Activated naive CD8-positive, alpha-beta T cell treated with anti-CD3 and anti-CD28 coated beads, Interleukin-2, amount 50 U/mL, for 24 hours (primary cell): ENCODE results near the gene SPINT1.

Experiments used
- ATAC-seq: fragments of 150-1000 bp; cut with Tn5 transposase; one replicate; pipeline ENCODE4 v1.10.0; 2021
- DNase-seq: peaks from one replicate; pipeline ENCODE4 v3.0.0; 2021
- H3K27ac Mint-ChIP-seq: one replicate; pipeline ENCODE4 v1.8.0; 2021; ENCODE audit warnings: mild to moderate bottlenecking, mixed read lengths
- H3K27me3 Mint-ChIP-seq: one replicate; pipeline ENCODE4 v1.8.0; 2021; ENCODE audit warnings: mixed read lengths
- H3K36me3 Mint-ChIP-seq: one replicate; pipeline ENCODE4 v1.8.0; 2021; ENCODE audit warnings: low read depth, mixed read lengths
- H3K4me1 Mint-ChIP-seq: one replicate; pipeline ENCODE4 v1.8.0; 2021; ENCODE audit warnings: mixed read lengths
- H3K4me3 Mint-ChIP-seq: one replicate; pipeline ENCODE4 v1.8.0; 2021; ENCODE audit warnings: mild to moderate bottlenecking, moderate library complexity, mixed read lengths
- H3K9me3 Mint-ChIP-seq: one replicate; pipeline ENCODE4 v1.8.0; 2021; ENCODE audit warnings: mixed read lengths

The SPINT1 gene

DNA sequence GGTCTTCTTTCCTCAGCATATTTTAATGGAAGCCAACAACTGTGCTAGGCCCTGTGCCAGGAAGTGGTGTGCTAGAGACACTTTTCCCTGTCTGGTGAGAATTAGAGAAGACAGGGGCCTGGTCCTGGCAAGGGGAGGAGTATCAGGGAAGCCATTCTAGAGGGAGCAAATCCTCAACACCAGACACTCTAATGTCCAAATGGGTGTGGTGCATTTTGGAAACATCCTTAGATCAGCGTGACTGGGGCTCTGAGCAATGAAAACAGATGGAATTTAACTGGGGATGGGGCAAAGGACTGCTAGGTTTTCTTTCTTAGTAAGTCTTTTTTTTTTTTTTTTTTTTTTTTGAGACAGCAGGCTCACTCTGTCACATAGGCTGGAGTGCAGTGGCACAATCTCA, 42.7 kb downstream of the SPINT1 start:
- H3K9me3 Mint-ChIP-seq: no peaks in the 10 kb centered on the region
- H3K27me3 Mint-ChIP-seq: peaks cover 1% of the 10 kb centered on the region
- no peak overlapping the region for H3K27ac Mint-ChIP-seq
- H3K36me3 Mint-ChIP-seq: no peaks in the 10 kb centered on the region
- ATAC-seq: no peak
- peaks cover 15% of the 10 kb centered on the region for H3K4me1 Mint-ChIP-seq
- H3K4me3 Mint-ChIP-seq: no peak overlapping the region
- DNase-seq: no peak

DNA sequence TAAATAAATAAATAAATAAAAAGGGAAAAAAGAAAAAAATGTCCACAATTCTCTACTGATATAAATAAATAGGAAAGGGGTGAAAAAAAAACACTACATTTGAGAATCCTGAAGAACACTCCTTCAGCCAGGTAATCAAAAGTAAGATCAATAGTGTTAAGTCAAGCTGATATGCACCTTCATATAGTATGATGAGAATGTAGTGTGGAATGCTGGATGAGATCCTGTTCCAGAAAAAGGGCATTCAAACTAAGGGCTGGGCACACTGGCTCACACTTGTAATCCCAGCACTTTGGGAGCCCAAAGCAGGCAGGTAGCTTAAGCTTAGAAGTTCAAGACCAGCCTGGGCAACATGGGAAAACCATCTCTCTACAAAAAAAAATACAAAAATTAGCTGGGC, 45.3 kb downstream of the SPINT1 start:
- ATAC-seq (no peak), DNase-seq (no peak)
- Mint-ChIP-seq H3K27me3 (peaks cover 1% of the 10 kb centered on the region), H3K9me3 (no peaks in the 10 kb centered on the region), H3K27ac (no peak overlapping the region), H3K36me3 (no peaks in the 10 kb centered on the region), H3K4me1 (peaks cover 24% of the 10 kb centered on the region), H3K4me3 (no peak overlapping the region)

DNA sequence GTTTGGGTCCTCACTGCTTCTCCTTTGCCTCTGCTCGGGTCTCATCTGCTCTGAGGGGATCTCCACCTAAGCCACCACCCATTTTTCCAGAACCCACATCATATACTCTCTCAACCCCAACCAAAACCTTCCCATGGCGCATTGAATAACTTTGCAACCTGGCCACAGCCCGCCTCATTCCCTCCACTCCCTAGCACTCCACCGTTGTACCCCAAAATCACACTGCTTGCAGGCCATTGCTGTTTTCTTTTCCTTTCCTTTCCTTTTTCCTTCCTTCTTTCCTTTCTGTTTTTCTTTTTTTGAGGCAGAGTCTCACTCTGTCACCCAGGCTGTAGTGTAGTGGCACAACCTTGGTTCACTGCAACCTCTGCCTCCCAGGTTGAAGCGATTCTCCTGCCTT, 47.3 kb downstream of the SPINT1 start:
- peaks cover 30% of the 10 kb centered on the region for H3K4me1 Mint-ChIP-seq
- DNase-seq (no peak), ATAC-seq (no peak)
- no peak overlapping the region for H3K4me3 Mint-ChIP-seq
- peaks cover 4% of the 10 kb centered on the region for H3K36me3 Mint-ChIP-seq
- no peaks in the 10 kb centered on the region for H3K9me3 Mint-ChIP-seq
- no peak overlapping the region for H3K27ac Mint-ChIP-seq
- H3K27me3 Mint-ChIP-seq: peaks cover 1% of the 10 kb centered on the region

DNA sequence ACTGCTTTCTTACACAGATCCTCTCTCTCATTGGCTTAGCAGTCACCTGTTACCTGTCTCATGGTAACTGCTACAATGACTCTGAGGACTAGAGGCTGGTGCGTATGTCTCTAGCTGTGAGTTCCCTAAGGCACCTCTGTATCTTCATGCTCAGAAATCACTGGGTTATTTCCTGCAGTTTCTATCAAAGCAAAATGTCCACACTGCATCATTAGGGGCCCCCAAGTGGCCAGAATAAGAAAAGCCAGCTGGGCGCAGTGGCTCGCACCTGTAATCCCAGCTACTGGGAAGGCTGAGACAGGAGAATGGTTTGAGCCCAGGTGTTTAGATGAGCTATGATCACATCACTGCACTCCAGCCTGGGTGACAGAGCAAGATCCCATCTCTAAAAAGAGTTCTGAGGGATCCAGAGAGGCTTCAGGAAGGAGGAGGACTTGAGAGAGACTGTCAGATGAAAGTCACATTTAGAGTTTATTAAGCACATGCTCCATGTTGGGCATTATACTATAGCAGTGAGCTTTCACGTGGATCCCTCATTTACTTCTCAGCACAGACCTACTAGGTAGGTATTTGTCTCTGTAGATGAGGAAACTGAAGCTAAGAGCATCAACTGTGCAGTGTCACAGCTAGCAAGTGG, 48.1 kb downstream of the SPINT1 start:
- Mint-ChIP-seq H3K27me3 (no peaks in the 10 kb centered on the region), H3K4me3 (no peak overlapping the region), H3K4me1 (peaks cover 30% of the 10 kb centered on the region), H3K36me3 (peaks cover 5% of the 10 kb centered on the region), H3K27ac (no peak overlapping the region), H3K9me3 (no peaks in the 10 kb centered on the region)
- ATAC-seq: no peak
- DNase-seq: no peak

DNA sequence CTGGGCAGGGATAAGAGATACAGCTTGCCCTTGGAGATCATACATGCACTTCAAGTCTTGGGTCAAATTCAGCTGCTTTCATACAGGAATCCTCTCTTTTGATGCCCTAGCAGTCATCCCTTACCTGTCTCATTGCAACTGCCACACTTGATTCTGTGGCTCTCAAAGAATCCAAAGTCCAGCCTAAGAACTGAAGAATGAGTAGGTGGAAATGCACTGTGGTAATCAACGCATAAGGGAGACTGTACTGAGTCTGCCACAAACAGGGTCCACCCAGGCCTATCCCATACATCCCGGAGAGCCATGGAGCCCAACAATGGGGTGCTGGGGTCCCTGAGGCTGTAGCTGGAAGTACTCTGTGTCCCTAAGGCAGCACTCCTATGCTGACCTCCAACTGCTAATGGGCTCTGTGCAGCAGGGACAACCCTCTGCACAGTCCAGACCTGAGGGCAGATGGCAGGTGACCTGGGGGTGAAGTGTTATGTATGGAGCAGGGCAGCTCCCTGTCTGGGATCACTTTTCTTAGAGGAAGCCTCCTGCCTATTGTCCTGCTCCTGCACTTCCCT, 48.7 kb downstream of the SPINT1 start:
- Mint-ChIP-seq H3K4me1 (peaks cover 30% of the 10 kb centered on the region), H3K27me3 (no peaks in the 10 kb centered on the region), H3K27ac (no peak overlapping the region), H3K36me3 (peaks cover 5% of the 10 kb centered on the region), H3K9me3 (no peaks in the 10 kb centered on the region), H3K4me3 (no peak overlapping the region)
- DNase-seq (no peak), ATAC-seq (no peak)

DNA sequence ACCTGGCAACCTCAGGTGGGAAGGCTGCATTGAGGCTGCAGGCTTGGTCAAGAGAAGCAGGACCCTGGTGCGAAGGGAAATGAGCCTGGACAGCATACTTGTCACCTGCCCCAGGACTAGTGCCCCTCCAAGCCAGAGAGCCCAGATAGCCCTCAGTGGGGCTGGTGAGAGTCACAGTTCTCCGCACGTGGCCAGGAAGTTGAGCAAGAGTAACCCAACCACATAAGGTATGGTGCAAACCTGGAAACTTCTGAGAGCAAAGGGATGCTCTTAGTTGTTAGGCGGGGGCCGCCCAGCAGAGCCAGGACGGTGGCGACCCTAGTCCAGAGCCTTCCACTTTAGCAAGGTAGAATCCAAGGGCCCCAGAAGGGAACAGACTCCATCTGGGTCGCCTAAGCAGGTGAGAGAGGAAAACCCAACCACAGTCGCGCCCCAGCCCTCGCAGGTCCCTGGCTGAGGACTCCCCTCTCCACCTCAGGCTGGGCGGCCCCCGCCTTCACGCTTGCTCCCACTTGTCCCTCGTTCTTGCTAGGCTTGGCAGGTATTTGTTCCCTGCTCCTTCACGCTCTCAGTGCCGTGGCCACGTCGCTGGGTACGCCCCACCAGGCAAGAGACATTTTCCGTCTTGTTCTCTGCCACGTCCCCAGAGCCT, 49.3 kb downstream of the SPINT1 start:
- H3K9me3 Mint-ChIP-seq: no peaks in the 10 kb centered on the region
- no peak overlapping the region for H3K27ac Mint-ChIP-seq
- peaks cover 5% of the 10 kb centered on the region for H3K36me3 Mint-ChIP-seq
- no peak overlapping the region for H3K4me3 Mint-ChIP-seq
- H3K27me3 Mint-ChIP-seq: no peaks in the 10 kb centered on the region
- ATAC-seq (no peak), DNase-seq (no peak)
- peaks cover 32% of the 10 kb centered on the region for H3K4me1 Mint-ChIP-seq

DNA sequence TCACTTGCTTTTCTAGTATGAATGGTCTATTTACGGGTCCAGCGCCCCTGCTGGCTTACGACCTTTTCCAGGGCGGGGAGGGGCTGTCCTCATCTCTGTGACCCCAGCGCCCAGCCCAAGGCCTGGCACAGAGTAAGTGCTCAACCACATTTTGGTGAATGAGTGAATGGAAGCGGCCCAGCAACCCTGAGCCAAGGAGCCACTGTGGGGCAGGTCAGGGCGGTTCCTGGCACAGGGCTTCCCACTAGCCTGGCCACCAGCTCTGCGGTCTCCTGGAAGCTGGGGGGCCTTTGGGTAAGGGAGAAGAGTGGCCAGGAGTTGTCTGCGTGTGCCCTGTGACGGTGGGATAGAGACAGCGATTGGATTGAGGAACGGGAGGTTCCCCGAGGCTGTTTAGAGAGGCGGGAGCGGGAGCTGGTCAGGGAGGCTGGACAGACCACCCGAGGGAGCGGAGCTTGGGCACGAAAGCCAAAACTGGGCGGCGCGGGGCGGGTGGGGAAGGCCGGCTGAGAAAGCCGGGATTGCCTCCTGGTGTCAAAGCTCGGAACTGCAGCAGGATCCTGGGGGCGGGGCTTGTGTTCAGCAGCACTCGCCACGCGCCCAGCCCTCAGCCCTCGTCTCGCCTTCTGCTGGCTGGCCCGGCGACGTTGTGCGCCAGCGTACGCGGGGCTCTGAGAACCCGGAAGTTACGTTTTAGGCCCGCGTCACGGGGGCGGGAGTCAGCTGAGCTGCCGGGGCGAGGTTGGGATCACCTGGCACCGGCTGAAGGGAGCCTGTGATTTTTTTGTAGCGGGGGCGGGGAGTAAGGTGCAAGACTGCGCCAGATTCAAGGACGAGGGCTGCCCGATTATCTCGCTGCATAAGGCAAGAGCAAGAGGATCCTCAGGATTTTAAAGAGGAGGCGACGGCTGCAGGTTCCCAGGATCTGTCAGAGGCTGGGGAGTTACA, 50.2 kb downstream of the SPINT1 start, which contains the start of gene VPS18:
Gene VPS18 (plus strand): TSS at position 718 of the 948 bp plus-strand sequence. CDS start 319 bp downstream, outside the sequence.
- peak within 1 kb of the TSS; percentile 97 for H3K4me3 Mint-ChIP-seq
- no peaks in the 10 kb centered on the region for H3K27me3 Mint-ChIP-seq
- DNase-seq: peak; percentile 100
- H3K36me3 Mint-ChIP-seq: peaks cover 9% of the 10 kb centered on the region
- H3K9me3 Mint-ChIP-seq: no peaks in the 10 kb centered on the region
- H3K4me1 Mint-ChIP-seq: peaks cover 32% of the 10 kb centered on the region
- peak within 1 kb of the TSS; percentile 93 for H3K27ac Mint-ChIP-seq
- ATAC-seq: peak; percentile 99

DNA sequence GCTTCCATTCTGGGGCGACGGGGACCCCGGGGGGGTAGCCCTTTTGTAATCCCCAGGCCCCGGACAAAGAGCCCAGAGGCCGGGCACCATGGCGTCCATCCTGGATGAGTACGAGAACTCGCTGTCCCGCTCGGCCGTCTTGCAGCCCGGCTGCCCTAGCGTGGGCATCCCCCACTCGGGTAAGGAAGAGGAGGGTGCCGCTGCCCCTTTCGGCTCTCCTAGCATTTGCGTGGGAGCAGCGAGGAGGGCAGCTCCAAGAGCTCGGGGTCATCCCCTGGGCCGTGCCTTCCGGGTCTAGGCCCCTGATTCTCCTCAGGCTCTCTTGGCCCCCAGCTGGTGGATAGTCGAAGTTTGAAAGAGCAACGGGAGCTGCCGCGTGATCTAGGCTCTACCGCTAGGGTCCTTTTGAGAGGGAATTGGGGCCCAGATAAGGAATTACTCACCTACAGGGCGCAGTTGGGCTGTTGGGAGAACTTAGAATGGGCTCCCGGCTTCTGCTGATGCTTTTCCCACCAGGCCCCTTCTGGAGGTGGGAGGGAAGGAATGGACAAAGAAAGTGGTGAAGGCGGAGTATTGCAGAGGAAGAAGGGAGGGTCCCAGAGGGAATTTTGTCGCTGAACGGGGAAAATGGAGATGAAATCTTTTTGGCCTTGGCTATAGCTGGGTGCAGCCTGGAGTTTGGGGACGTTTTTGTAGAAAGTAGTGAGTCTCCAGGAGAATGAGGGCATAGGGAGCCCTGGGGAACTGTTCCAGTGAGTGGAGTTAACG, 51.0 kb downstream of the SPINT1 start:
- DNase-seq: peak; percentile 63
- ATAC-seq: peak; percentile 67
- H3K27me3 Mint-ChIP-seq: no peaks in the 10 kb centered on the region
- peak overlapping the region; percentile 93 for H3K27ac Mint-ChIP-seq
- no peaks in the 10 kb centered on the region for H3K9me3 Mint-ChIP-seq
- H3K36me3 Mint-ChIP-seq: peaks cover 13% of the 10 kb centered on the region
- peaks cover 32% of the 10 kb centered on the region for H3K4me1 Mint-ChIP-seq
- H3K4me3 Mint-ChIP-seq: peak overlapping the region; percentile 97

DNA sequence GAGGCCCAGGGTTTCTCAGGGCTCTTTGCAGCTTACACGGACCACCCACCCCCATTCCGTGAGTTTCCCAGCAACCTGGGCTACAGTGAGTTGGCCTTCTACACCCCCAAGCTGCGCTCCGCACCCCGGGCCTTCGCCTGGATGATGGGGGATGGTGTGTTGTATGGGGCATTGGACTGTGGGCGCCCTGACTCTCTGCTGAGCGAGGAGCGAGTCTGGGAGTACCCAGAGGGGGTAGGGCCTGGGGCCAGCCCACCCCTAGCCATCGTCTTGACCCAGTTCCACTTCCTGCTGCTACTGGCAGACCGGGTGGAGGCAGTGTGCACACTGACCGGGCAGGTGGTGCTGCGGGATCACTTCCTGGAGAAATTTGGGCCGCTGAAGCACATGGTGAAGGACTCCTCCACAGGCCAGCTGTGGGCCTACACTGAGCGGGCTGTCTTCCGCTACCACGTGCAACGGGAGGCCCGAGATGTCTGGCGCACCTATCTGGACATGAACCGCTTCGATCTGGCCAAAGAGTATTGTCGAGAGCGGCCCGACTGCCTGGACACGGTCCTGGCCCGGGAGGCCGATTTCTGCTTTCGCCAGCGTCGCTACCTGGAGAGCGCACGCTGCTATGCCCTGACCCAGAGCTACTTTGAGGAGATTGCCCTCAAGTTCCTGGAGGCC, 55.8 kb downstream of the SPINT1 start:
- Mint-ChIP-seq H3K4me3 (no peak overlapping the region), H3K9me3 (no peaks in the 10 kb centered on the region)

DNA sequence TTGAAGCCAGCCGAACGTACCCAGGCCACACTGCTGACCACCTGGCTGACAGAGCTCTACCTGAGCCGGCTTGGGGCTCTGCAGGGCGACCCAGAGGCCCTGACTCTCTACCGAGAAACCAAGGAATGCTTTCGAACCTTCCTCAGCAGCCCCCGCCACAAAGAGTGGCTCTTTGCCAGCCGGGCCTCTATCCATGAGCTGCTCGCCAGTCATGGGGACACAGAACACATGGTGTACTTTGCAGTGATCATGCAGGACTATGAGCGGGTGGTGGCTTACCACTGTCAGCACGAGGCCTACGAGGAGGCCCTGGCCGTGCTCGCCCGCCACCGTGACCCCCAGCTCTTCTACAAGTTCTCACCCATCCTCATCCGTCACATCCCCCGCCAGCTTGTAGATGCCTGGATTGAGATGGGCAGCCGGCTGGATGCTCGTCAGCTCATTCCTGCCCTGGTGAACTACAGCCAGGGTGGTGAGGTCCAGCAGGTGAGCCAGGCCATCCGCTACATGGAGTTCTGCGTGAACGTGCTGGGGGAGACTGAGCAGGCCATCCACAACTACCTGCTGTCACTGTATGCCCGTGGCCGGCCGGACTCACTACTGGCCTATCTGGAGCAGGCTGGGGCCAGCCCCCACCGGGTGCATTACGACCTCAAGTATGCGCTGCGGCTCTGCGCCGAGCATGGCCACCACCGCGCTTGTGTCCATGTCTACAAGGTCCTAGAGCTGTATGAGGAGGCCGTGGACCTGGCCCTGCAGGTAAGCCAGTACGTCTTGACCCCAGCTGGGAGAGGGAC, 56.6 kb downstream of the SPINT1 start:
- peaks cover 25% of the 10 kb centered on the region for H3K36me3 Mint-ChIP-seq
- no peaks in the 10 kb centered on the region for H3K9me3 Mint-ChIP-seq
- no peak for DNase-seq
- H3K4me3 Mint-ChIP-seq: no peak overlapping the region
- ATAC-seq: no peak
- H3K27ac Mint-ChIP-seq: no peak overlapping the region
- H3K27me3 Mint-ChIP-seq: no peaks in the 10 kb centered on the region
- peaks cover 21% of the 10 kb centered on the region for H3K4me1 Mint-ChIP-seq

More for the DNA sequence above, 55.8 kb downstream of the SPINT1 start:
- Mint-ChIP-seq H3K27ac (no peak overlapping the region), H3K36me3 (peaks cover 25% of the 10 kb centered on the region), H3K27me3 (no peaks in the 10 kb centered on the region), H3K4me1 (peaks cover 28% of the 10 kb centered on the region)
- ATAC-seq: no peak
- DNase-seq: no peak

DNA sequence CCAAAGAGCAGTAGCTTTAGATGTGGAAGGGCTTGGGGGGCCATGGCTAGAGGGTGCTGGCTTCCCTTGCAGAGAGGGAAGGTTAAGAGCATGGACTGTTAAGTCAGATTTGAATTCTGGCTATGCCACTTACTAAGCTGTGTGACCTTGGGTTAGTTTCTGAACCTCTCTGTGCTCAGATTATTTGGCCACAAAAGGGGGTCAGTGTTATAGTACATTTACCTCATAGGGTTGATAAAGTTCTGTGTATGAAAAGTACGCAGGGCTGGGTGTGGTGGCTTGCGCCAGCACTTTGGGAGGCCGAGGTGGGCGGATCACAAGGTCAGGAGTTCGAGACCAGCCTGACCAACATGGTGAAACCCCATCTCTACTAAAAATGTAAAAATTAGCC, 57.2 kb downstream of the SPINT1 start:
- no peak for DNase-seq
- Mint-ChIP-seq H3K27me3 (no peaks in the 10 kb centered on the region), H3K4me3 (no peak overlapping the region), H3K9me3 (no peaks in the 10 kb centered on the region), H3K4me1 (peaks cover 16% of the 10 kb centered on the region), H3K36me3 (peaks cover 22% of the 10 kb centered on the region), H3K27ac (no peak overlapping the region)
- no peak for ATAC-seq

DNA sequence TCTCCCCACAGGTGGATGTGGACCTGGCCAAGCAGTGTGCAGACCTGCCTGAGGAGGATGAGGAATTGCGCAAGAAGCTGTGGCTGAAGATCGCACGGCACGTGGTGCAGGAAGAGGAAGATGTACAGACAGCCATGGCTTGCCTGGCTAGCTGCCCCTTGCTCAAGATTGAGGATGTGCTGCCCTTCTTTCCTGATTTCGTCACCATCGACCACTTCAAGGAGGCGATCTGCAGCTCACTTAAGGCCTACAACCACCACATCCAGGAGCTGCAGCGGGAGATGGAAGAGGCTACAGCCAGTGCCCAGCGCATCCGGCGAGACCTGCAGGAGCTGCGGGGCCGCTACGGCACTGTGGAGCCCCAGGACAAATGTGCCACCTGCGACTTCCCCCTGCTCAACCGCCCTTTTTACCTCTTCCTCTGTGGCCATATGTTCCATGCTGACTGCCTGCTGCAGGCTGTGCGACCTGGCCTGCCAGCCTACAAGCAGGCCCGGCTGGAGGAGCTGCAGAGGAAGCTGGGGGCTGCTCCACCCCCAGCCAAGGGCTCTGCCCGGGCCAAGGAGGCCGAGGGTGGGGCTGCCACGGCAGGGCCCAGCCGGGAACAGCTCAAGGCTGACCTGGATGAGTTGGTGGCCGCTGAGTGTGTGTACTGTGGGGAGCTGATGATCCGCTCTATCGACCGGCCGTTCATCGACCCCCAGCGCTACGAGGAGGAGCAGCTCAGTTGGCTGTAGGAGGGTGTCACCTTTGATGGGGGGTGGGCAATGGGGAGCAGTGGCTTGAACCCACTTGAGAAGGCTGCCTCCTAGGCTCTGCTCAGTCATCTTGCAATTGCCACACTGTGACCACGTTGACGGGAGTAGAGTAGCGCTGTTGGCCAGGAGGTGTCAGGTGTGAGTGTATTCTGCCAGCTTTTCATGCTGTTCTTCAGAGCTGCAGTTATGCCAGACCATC, 59.0 kb downstream of the SPINT1 start:
- peak overlapping the region; percentile 49 for H3K27ac Mint-ChIP-seq
- peaks cover 20% of the 10 kb centered on the region for H3K36me3 Mint-ChIP-seq
- DNase-seq: no peak
- H3K4me3 Mint-ChIP-seq: no peak overlapping the region
- H3K9me3 Mint-ChIP-seq: no peaks in the 10 kb centered on the region
- ATAC-seq: no peak
- H3K4me1 Mint-ChIP-seq: peaks cover 20% of the 10 kb centered on the region
- no peaks in the 10 kb centered on the region for H3K27me3 Mint-ChIP-seq
